Esophagus muscularis mucosa (tissue), 3 donors: Measurements from ENCODE around the gene WWOX.

Experiments used
- CTCF ChIP-seq, 3 experiments: fragments of 200-600 bp in 2 of 3; fragments of 450-650 bp in 1 of 3; sonication (generic) in 2 of 3; IDR thresholded peaks; one replicate each; pipeline ENCODE4 v1.5.1; 2017 to 2019; ENCODE audit warnings: antibody characterized with exemption in 3 of 3, mild to moderate bottlenecking in 2 of 3, moderate library complexity in 1 of 3
- POLR2A ChIP-seq: fragments of 450-650 bp; IDR thresholded peaks from one replicate; pipeline ENCODE4 v1.6.1; 2017; ENCODE audit warnings: antibody characterized with exemption, moderate library complexity, mild to moderate bottlenecking, low read depth
- POLR2AphosphoS5 ChIP-seq, 2 donors: sonication (generic); formaldehyde crosslinking; IDR thresholded peaks; one replicate each; pipeline ENCODE4 v1.6.1; 2017; ENCODE audit warnings: antibody characterized with exemption in 2 of 2

- TF ChIP-seq CTCF (IDR thresholded peaks at IDR 0.05) (no peak), POLR2AphosphoS5 (IDR thresholded peaks at IDR 0.05) (no peak), POLR2A (no peak)
These were observed 873.5 kb downstream of the WWOX start for GRCh38 chr16:78972986-78973385.
